Measurements from ENCODE around the gene WWC2.

WWC2 gene

GRCh38 chr4:183073838-183074145 lies 25.3 kb upstream of the WWC2 start:
- TF ChIP-seq CTCF (conservative IDR thresholded peaks at IDR 0.05) = peak; percentile 49
- TF ChIP-seq ZFX (IDR thresholded peaks at IDR 0.05) = no peak
- H3K27ac ChIP-seq = no peak overlapping the region

- TF ChIP-seq CTCF (conservative IDR thresholded peaks at IDR 0.05) = no peak
- TF ChIP-seq ZFX (IDR thresholded peaks at IDR 0.05) = no peak
- no peak overlapping the region for H3K27ac ChIP-seq
Observed at GRCh38 chr4:183074288-183074990, 24.6 kb upstream of the WWC2 start.

GRCh38 chr4:183078634-183079033 lies 20.4 kb upstream of the WWC2 start:
- H3K27ac ChIP-seq = no peak overlapping the region
- TF ChIP-seq ZFX (IDR thresholded peaks at IDR 0.05) = no peak
- TF ChIP-seq CTCF (conservative IDR thresholded peaks at IDR 0.05) = no peak

GRCh38 chr4:183080372-183081115 lies 18.5 kb upstream of the WWC2 start:
- no peak overlapping the region for H3K27ac ChIP-seq
- TF ChIP-seq CTCF (conservative IDR thresholded peaks at IDR 0.05) = no peak
- no peak for TF ChIP-seq ZFX (IDR thresholded peaks at IDR 0.05)

GRCh38 chr4:183081116-183081469 lies 18.0 kb upstream of the WWC2 start:
- H3K27ac ChIP-seq = no peak overlapping the region
- no peak for TF ChIP-seq CTCF (conservative IDR thresholded peaks at IDR 0.05)
- no peak for TF ChIP-seq ZFX (IDR thresholded peaks at IDR 0.05)

- no peak overlapping the region for H3K27ac ChIP-seq
- TF ChIP-seq ZFX (IDR thresholded peaks at IDR 0.05) (no peak), CTCF (conservative IDR thresholded peaks at IDR 0.05) (no peak)
Observed at GRCh38 chr4:183082053-183082452, 17.0 kb upstream of the WWC2 start.

- no peak overlapping the region for H3K27ac ChIP-seq
- TF ChIP-seq ZFX (IDR thresholded peaks at IDR 0.05) (no peak), CTCF (conservative IDR thresholded peaks at IDR 0.05) (no peak)
Observed at GRCh38 chr4:183094393-183095198, 4.5 kb upstream of the WWC2 start.

Data from C4-2B (cell line).